Breast epithelium (tissue), 4 donors: ENCODE results near the gene LPAR3. TPM values are rescaled to one million over a fixed set of nuclear protein-coding genes. Genes with fewer than 3 reads are reported as not detected.

Source experiments
- DNase-seq, 2 donors: peaks; one replicate each; pipeline ENCODE4 v3.0.0-alpha.2; 2019; ENCODE audit warnings: low spot score in 2 of 2
- H3K27ac ChIP-seq, 2 donors: fragments of 200-600 bp; sonication (generic) in 1 of 2; one replicate each; pipeline ENCODE4 v1.5.1; 2016 to 2019; ENCODE audit warnings: mild to moderate bottlenecking in 1 of 2
- H3K27me3 ChIP-seq, 2 donors: fragments of 200-600 bp; sonication (generic) in 1 of 2; one replicate each; pipeline versions ENCODE4 v1.5.1 to v1.6.0; 2017 to 2019; ENCODE audit warnings: control low read depth in 1 of 2, mild to moderate bottlenecking in 1 of 2
- H3K36me3 ChIP-seq: fragments of 200-600 bp; one replicate; pipeline ENCODE4 v1.5.1; 2019
- H3K4me1 ChIP-seq, 2 donors: fragments of 200-600 bp; sonication (generic); one replicate each; pipeline ENCODE4 v1.5.1; 2016 to 2019; ENCODE audit warnings: control low read depth in 1 of 2
- H3K4me3 ChIP-seq, 3 donors: fragments of 200-600 bp; sonication (generic); 1 replicate in 2 of 3; 2 replicates in 1 of 3; pipeline ENCODE4 v1.5.1; 2016 to 2019; ENCODE audit warnings: mild to moderate bottlenecking in 3 of 3, moderate library complexity in 2 of 3
- H3K9me3 ChIP-seq, 2 donors: fragments of 200-600 bp; sonication (generic) in 1 of 2; one replicate each; pipeline ENCODE4 v1.5.1; 2016 to 2019; ENCODE audit warnings: control low read depth in 1 of 2
- POLR2A ChIP-seq: fragments of 450-650 bp; IDR thresholded peaks from one replicate; pipeline ENCODE4 v1.6.1; 2016; ENCODE audit warnings: antibody characterized with exemption, mild to moderate bottlenecking, moderate library complexity
- POLR2AphosphoS5 ChIP-seq, 3 donors: sonication (generic); formaldehyde crosslinking; IDR thresholded peaks; one replicate each; pipeline ENCODE4 v1.6.1; 2017; ENCODE audit warnings: antibody characterized with exemption in 3 of 3
- intact Hi-C: fragments of 100-400 bp; cut with DNase I; formaldehyde crosslinking; loops from one replicate; pipeline ENCODE4 v1.15.1; 2023; ENCODE audit warnings: low total_unique reads
- total RNA-seq, 3 donors: library from RNA; depleted of rRNA; stranded (reverse); fragments of >200 nt; gene quantifications; one replicate each; pipeline ENCODE4 v1.1.0, GENCODE V29; 2016
- TF ChIP-seq, protein P1 (sequence below), 3 donors: fragments of 450-650 bp; IDR thresholded peaks; one replicate each; pipeline ENCODE4 v1.5.1; 2016 to 2017; ENCODE audit warnings: antibody characterized with exemption in 3 of 3, mild to moderate bottlenecking in 3 of 3, moderate library complexity in 3 of 3

Gene LPAR3, protein sequence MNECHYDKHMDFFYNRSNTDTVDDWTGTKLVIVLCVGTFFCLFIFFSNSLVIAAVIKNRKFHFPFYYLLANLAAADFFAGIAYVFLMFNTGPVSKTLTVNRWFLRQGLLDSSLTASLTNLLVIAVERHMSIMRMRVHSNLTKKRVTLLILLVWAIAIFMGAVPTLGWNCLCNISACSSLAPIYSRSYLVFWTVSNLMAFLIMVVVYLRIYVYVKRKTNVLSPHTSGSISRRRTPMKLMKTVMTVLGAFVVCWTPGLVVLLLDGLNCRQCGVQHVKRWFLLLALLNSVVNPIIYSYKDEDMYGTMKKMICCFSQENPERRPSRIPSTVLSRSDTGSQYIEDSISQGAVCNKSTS
- total RNA-seq, result 1 to 10 TPM in 2 of 3 donors, not detected in 1; 1.6 to 3.7 TPM

DNA sequence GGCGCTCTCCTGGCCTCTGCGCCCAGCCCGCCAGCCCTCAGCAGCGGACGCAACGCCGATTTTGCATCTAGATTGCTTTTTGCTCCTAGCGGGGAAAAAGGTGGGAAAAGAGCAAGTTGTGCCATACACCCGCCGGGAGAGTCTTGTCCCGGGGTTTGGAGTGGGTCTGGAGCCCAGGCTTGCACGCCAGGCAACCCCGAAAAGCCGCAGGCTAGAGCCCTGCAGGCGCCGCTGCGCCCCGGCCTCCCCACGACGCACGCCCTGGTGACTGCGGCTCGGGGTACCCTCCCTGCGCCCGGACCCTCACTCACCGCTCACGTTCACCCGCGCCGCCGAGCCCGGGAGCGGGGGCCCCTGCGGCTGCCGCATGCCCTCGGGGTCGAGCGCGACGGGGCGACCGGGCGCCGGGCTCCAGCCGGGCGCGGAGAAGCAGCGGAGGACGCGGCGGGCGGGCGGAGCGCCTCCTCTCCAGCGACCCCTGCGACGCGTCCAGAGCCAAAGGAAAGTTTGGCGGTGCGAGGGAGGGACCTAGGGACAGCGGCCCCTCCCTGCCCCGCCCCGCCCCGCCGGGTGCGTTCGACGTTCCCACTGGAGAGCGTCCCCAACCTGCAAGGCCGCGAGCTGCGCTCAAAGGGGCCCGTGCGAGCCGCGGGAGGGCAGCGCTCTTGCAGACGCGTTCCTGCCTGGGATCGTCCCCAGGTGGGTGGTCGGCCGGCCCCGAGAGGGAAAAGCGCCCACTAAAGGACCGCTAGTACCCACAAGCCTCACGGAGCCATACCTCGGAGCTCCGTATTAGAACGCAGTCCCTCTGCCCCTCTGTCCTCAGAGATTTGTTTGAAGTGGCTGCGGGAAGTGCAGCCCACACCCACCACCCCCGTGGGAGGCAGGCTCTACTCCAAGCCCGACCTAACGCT lies at the start of gene LPAR3:
TSS of gene LPAR3 (minus strand) at position 502 of the 914 bp plus-strand sequence. CDS start 27,086 bp downstream, outside the sequence.
- intact Hi-C loops, result no loop called here
- H3K4me3 ChIP-seq, result peak within 1 kb of the TSS in 2 of 3 donors; percentile 57 to 72
- H3K27ac ChIP-seq, result no peak within 1 kb of the TSS
- TF ChIP-seq POLR2AphosphoS5 (IDR thresholded peaks at IDR 0.05), result no peak
- no peak for TF ChIP-seq POLR2A
- TF ChIP-seq, protein P1, sequence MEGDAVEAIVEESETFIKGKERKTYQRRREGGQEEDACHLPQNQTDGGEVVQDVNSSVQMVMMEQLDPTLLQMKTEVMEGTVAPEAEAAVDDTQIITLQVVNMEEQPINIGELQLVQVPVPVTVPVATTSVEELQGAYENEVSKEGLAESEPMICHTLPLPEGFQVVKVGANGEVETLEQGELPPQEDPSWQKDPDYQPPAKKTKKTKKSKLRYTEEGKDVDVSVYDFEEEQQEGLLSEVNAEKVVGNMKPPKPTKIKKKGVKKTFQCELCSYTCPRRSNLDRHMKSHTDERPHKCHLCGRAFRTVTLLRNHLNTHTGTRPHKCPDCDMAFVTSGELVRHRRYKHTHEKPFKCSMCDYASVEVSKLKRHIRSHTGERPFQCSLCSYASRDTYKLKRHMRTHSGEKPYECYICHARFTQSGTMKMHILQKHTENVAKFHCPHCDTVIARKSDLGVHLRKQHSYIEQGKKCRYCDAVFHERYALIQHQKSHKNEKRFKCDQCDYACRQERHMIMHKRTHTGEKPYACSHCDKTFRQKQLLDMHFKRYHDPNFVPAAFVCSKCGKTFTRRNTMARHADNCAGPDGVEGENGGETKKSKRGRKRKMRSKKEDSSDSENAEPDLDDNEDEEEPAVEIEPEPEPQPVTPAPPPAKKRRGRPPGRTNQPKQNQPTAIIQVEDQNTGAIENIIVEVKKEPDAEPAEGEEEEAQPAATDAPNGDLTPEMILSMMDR (IDR thresholded peaks at IDR 0.05), result no peak
- H3K9me3 ChIP-seq, result no peaks in the 10 kb centered on the region
- no peaks in the 10 kb centered on the region for H3K4me1 ChIP-seq
- peaks cover 0 to 26% of the 10 kb centered on the region in 2 donors for H3K27me3 ChIP-seq
- no peaks in the 10 kb centered on the region for H3K36me3 ChIP-seq
- no peak for DNase-seq

GRCh38 chr1:84941843-84942242 lies 48.8 kb upstream of the LPAR3 start:
- no peaks in the 10 kb centered on the region for H3K4me1 ChIP-seq
- intact Hi-C loops, result no loop called here
- H3K27me3 ChIP-seq, result no peaks in the 10 kb centered on the region
- no peak overlapping the region for H3K27ac ChIP-seq
- H3K9me3 ChIP-seq, result no peaks in the 10 kb centered on the region
- TF ChIP-seq, protein P1 (IDR thresholded peaks at IDR 0.05), result no peak
- TF ChIP-seq POLR2A (no peak), POLR2AphosphoS5 (IDR thresholded peaks at IDR 0.05) (no peak)
- H3K36me3 ChIP-seq, result no peaks in the 10 kb centered on the region
- no peak for DNase-seq
- H3K4me3 ChIP-seq, result no peak overlapping the region

GRCh38 chr1:84940481-84940880 lies 47.5 kb upstream of the LPAR3 start:
- no peaks in the 10 kb centered on the region for H3K9me3 ChIP-seq
- no peak overlapping the region for H3K4me3 ChIP-seq
- TF ChIP-seq POLR2AphosphoS5 (IDR thresholded peaks at IDR 0.05) (no peak), POLR2A (no peak)
- TF ChIP-seq, protein P1 (IDR thresholded peaks at IDR 0.05), result no peak
- H3K4me1 ChIP-seq, result no peaks in the 10 kb centered on the region
- H3K27me3 ChIP-seq, result no peaks in the 10 kb centered on the region
- intact Hi-C loops, result no loop called here
- no peak for DNase-seq
- H3K27ac ChIP-seq, result no peak overlapping the region
- H3K36me3 ChIP-seq, result no peaks in the 10 kb centered on the region

DNA sequence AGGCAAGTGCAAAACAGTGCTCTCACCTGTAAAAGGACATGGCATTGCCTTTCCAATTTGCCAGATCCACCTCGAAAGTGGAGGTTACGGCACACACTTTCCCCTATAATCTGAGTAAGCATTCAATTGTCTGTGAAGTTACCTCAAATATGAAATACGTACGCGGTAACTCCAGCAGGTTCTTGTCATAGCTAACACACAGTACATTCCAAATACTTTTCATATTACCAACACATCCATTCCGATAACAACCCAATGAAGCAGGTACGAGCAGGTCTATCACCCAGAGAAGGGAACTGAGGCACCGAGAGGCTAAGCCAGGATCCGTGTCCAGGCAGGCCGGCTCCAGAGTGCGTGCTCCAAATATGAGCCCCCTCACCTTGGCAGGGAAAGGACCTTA lies 46.8 kb upstream of the LPAR3 start:
- intact Hi-C loops, result loop anchor here (5.0 kb wide), 1 partner anchor 318 kb away; the partner anchor contains the start of gene C1orf52
- no peak overlapping the region for H3K4me3 ChIP-seq
- H3K27me3 ChIP-seq, result no peaks in the 10 kb centered on the region
- H3K4me1 ChIP-seq, result no peaks in the 10 kb centered on the region
- no peak for DNase-seq
- no peaks in the 10 kb centered on the region for H3K9me3 ChIP-seq
- no peaks in the 10 kb centered on the region for H3K36me3 ChIP-seq
- H3K27ac ChIP-seq, result no peak overlapping the region
- TF ChIP-seq, protein P1 (IDR thresholded peaks at IDR 0.05), result no peak
- TF ChIP-seq POLR2A, result no peak
- no peak for TF ChIP-seq POLR2AphosphoS5 (IDR thresholded peaks at IDR 0.05)
